ENCODE data around the gene ANKRD9.

DNA sequence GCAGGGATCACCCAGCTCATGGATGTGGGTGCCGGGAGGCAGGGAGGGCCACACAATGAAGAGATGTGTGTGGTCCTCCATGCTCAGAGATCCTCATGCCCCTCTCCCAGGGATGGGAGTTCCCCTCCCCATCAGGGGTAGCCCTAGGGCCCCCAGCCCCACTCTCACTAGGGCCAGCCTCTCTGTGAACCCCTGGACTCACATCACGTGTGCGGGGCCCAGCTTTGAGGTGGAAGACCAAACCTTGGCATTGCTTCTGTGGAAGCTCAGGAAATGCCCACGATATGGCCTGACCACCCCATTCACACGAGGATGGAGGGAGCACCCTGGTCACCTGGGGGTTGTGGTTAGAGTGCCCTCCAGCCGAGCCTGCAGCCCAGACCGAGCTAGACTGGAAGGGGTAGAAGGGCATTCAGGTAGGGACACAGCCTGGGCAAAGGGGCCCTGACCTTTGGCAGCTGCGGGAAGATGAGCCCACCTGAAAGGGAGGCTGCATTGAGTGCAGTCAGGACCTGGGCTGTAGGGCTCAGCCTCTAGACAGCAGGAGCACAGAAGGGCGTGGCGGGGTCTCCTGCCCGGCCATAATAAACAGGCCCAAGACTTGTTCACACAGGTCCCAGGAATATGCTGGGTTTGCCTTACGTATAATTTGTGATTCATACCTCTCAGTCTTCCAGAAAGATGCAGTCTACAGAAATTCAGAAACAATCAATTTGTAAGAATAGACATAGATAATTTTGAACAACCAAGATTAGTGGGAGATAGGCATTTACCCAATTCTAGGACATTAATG lies 48.1 kb upstream of the ANKRD9 start:
- TF ChIP-seq, protein P1, sequence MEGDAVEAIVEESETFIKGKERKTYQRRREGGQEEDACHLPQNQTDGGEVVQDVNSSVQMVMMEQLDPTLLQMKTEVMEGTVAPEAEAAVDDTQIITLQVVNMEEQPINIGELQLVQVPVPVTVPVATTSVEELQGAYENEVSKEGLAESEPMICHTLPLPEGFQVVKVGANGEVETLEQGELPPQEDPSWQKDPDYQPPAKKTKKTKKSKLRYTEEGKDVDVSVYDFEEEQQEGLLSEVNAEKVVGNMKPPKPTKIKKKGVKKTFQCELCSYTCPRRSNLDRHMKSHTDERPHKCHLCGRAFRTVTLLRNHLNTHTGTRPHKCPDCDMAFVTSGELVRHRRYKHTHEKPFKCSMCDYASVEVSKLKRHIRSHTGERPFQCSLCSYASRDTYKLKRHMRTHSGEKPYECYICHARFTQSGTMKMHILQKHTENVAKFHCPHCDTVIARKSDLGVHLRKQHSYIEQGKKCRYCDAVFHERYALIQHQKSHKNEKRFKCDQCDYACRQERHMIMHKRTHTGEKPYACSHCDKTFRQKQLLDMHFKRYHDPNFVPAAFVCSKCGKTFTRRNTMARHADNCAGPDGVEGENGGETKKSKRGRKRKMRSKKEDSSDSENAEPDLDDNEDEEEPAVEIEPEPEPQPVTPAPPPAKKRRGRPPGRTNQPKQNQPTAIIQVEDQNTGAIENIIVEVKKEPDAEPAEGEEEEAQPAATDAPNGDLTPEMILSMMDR (conservative IDR thresholded peaks at IDR 0.05; ENCODE audit: low read depth in 2 of 2), result no peak
- TF ChIP-seq EZH2 (IDR thresholded peaks at IDR 0.05; ENCODE audit: low read depth, unreplicated experiment) (no peak), POLR2AphosphoS5 (IDR thresholded peaks at IDR 0.05; ENCODE audit: low read depth) (no peak)
- TF ChIP-seq, protein P2, sequence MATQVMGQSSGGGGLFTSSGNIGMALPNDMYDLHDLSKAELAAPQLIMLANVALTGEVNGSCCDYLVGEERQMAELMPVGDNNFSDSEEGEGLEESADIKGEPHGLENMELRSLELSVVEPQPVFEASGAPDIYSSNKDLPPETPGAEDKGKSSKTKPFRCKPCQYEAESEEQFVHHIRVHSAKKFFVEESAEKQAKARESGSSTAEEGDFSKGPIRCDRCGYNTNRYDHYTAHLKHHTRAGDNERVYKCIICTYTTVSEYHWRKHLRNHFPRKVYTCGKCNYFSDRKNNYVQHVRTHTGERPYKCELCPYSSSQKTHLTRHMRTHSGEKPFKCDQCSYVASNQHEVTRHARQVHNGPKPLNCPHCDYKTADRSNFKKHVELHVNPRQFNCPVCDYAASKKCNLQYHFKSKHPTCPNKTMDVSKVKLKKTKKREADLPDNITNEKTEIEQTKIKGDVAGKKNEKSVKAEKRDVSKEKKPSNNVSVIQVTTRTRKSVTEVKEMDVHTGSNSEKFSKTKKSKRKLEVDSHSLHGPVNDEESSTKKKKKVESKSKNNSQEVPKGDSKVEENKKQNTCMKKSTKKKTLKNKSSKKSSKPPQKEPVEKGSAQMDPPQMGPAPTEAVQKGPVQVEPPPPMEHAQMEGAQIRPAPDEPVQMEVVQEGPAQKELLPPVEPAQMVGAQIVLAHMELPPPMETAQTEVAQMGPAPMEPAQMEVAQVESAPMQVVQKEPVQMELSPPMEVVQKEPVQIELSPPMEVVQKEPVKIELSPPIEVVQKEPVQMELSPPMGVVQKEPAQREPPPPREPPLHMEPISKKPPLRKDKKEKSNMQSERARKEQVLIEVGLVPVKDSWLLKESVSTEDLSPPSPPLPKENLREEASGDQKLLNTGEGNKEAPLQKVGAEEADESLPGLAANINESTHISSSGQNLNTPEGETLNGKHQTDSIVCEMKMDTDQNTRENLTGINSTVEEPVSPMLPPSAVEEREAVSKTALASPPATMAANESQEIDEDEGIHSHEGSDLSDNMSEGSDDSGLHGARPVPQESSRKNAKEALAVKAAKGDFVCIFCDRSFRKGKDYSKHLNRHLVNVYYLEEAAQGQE (IDR thresholded peaks at IDR 0.05; ENCODE audit: unreplicated experiment), result no peak

All from GM23338 (cell line).